ENCODE measurements around the gene SYT7.

- TF ChIP-seq CTCF (IDR thresholded peaks at IDR 0.05) (no peak), EZH2 (IDR thresholded peaks at IDR 0.05; ENCODE audit: borderline replicate concordance, insufficient read depth, low read depth, low read length, poor library complexity, severe bottlenecking) (no peak)
These were observed 105.4 kb downstream of the SYT7 start for GRCh38 chr11:61475433-61475832.
